GM19467 (cell line): ENCODE measurements around the gene OR10S1.
"Not testable (repeated sequence)": the region's sequence is repeated elsewhere in the genome, so short reads cannot be mapped to it uniquely, and the experiment has no call there.

ENCODE experiments used
- ATAC-seq: cut with Tn5 transposase; IDR thresholded peaks from one replicate; pipeline ENCODE4 v1.9.1; 2021; ENCODE audit warnings: mild to moderate bottlenecking, moderate library complexity; ENCODE audit not compliant: unreplicated experiment

Gene OR10S1

GRCh38 chr11:123977731-123978347 is at the start of gene OR10S1:
TSS of gene OR10S1 (minus strand) at chr11:123977781. CDS start at chr11:123977664, 117 bp downstream.
- ATAC-seq: no peak

GRCh38 chr11:124026498-124026897 is 48.9 kb upstream of the OR10S1 start, which contains the start of gene OR10G8:
TSS of gene OR10G8 (plus strand) at chr11:124026798. CDS start at chr11:124029623, 2,825 bp downstream.
- ATAC-seq: no peak

GRCh38 chr11:124015837-124016236 is 38.3 kb upstream of the OR10S1 start:
- ATAC-seq: not testable (repeated sequence)

- ATAC-seq: no peak
Measured at GRCh38 chr11:124012697-124013096, 35.1 kb upstream of the OR10S1 start, which contains the start of gene OR10G4. TSS of gene OR10G4 (plus strand) at chr11:124012997. CDS start at chr11:124015575, 2,578 bp downstream.

GRCh38 chr11:123995119-123995518 is 17.5 kb upstream of the OR10S1 start, which contains the start of gene OR10G6:
TSS of gene OR10G6 (minus strand) at chr11:123995161. CDS start at chr11:123995161, 0 bp downstream.
- no peak for ATAC-seq

GRCh38 chr11:123979311-123979710 is 1.7 kb upstream of the OR10S1 start:
- no peak for ATAC-seq

GRCh38 chr11:123976770-123977560 is 616 bp downstream of the OR10S1 start:
- ATAC-seq: no peak

GRCh38 chr11:123973816-123974215 is 3.8 kb downstream of the OR10S1 start:
- no peak for ATAC-seq

- no peak for ATAC-seq
Measured at GRCh38 chr11:123956752-123957151, 20.8 kb downstream of the OR10S1 start.

- no peak for ATAC-seq
Measured at GRCh38 chr11:123945132-123945531, 32.4 kb downstream of the OR10S1 start.

- ATAC-seq: no peak
Measured at GRCh38 chr11:123943738-123944137, 33.8 kb downstream of the OR10S1 start, which contains the start of gene OR6T1. TSS of gene OR6T1 (minus strand) at chr11:123943838. CDS start at chr11:123943838, 0 bp downstream.

GRCh38 chr11:123942413-123942812 is 35.2 kb downstream of the OR10S1 start:
- ATAC-seq: no peak

GRCh38 chr11:123939317-123939716 is 38.3 kb downstream of the OR10S1 start, which contains the start of gene OR4D5:
TSS of gene OR4D5 (plus strand) at chr11:123939617. CDS start at chr11:123939617, 0 bp downstream.
- no peak for ATAC-seq
